Measurements from ENCODE around the gene COL4A1.

- no peak for TF ChIP-seq GATA2 (IDR thresholded peaks at IDR 0.05; ENCODE audit: low read depth, low read length)
- no peak for TF ChIP-seq GATA3 (IDR thresholded peaks at IDR 0.05; ENCODE audit: low read depth, low read length)
Observed at GRCh38 chr13:110197471-110197870, 109.5 kb downstream of the COL4A1 start.

Data from SH-SY5Y (cell line).